Heart right ventricle (tissue), 16 donors: ENCODE data around the gene FBXW4. TPM values are rescaled to one million over a fixed set of nuclear protein-coding genes. Genes with fewer than 3 reads are reported as not detected.

Experiments
- ATAC-seq, 8 donors: fragments of 200-7000 bp; cut with Tn5 transposase; one replicate each; pipeline ENCODE4 v1.9.1; 2020; ENCODE audit warnings: mild to moderate bottlenecking in 8 of 8, moderate library complexity in 8 of 8, moderate number of reproducible peaks in 1 of 8
- DNase-seq, 2 donors: peaks; one replicate each; pipeline ENCODE4 v3.0.0-alpha.2; 2020
- H3K27ac ChIP-seq, 10 donors: fragments of 200-600 bp; sonication (generic) in 2 of 10; one replicate each; pipeline versions ENCODE4 v1.5.0 to v1.8.0; 2020 to 2022; ENCODE audit warnings: mild to moderate bottlenecking in 3 of 10
- H3K27me3 ChIP-seq, 7 donors: fragments of 200-600 bp; one replicate each; pipeline ENCODE4 v1.8.0; 2021 to 2022; ENCODE audit warnings: mild to moderate bottlenecking in 2 of 7
- H3K36me3 ChIP-seq, 9 donors: fragments of 200-600 bp; sonication (generic) in 1 of 9; one replicate each; pipeline versions ENCODE4 v1.5.0 to v1.8.0; 2020 to 2022; ENCODE audit warnings: mild to moderate bottlenecking in 2 of 9
- H3K4me1 ChIP-seq, 9 donors: fragments of 200-600 bp; sonication (generic) in 1 of 9; one replicate each; pipeline versions ENCODE4 v1.5.0 to v1.8.0; 2020 to 2022; ENCODE audit warnings: mild to moderate bottlenecking in 4 of 9
- H3K4me3 ChIP-seq, 10 donors: fragments of 200-600 bp; sonication (generic) in 2 of 10; one replicate each; pipeline versions ENCODE4 v1.5.0 to v1.8.0; 2020 to 2022; ENCODE audit warnings: mild to moderate bottlenecking in 7 of 10, moderate library complexity in 2 of 10
- H3K9me3 ChIP-seq, 11 donors: fragments of 200-600 bp in 10 of 11; sonication (generic) in 2 of 11; one replicate each; pipeline versions ENCODE4 v1.5.0 to v1.8.0; 2013 to 2022; ENCODE audit warnings: mild to moderate bottlenecking in 2 of 11, control low read depth in 1 of 11, moderate library complexity in 1 of 11
- WGBS, 2 donors: extraction: QIAGEN DNeasy Blood & Tissue Kit; methylation state at CpG; one replicate each; pipeline ENCODE4 v1.1.7; 2013; ENCODE audit warnings: inconsistent platforms in 1 of 2; 5-methylcytosine and 5-hydroxymethylcytosine counted together
- intact Hi-C, 10 donors: fragments of 100-400 bp; cut with DNase I; formaldehyde crosslinking; loops; one replicate each; pipeline versions ENCODE4 v1.11.1 to v1.14.2; 2022
- polyA plus RNA-seq, 2 donors: library from polyadenylated mRNA; stranded (reverse); fragments of 200-250 nt; gene quantifications; one replicate each; pipeline ENCODE4 v1.2.3, GENCODE V29; 2013
- total RNA-seq, 10 donors: library from RNA; stranded (reverse); fragmentation: NEBNext Ultra II Directional in 3 of 10; extraction: Animal tissue kit (Norgen Biotek cat#: 25700) in 3 of 10; gene quantifications; one replicate each; pipeline versions ENCODE4 v1.2.1 to v1.2.4, GENCODE V29; 2021 to 2023
- TF ChIP-seq, protein P1 (sequence below), 9 donors: fragments of 200-600 bp; sonication (generic) in 2 of 9; IDR thresholded peaks; one replicate each; pipeline versions ENCODE4 v1.5.0 to v1.8.0; 2021 to 2022; ENCODE audit warnings: antibody characterized with exemption in 9 of 9, mild to moderate bottlenecking in 5 of 9, moderate library complexity in 1 of 9
- donor health status: Arrhythmogenic right ventricular cardiomyopathy.
- donor health status: ischemic (EF 13 %, LVEDD 7.1; RV severe dilation, severe dysfunction).
- donor health status: healthy with polysubstance abuse.
- donor health status: DM: no; HTN: yes; CAD: no.
- donor health status: DM: no; HTN: no; CAD: no.
- donor health status: ischemic (EF 25% LVEDD 6.9; RV normal size, moderate dysfunction).
- donor health status: ischemic (EF 25% LVEDD 5.7; RV mildly dilated, moderate dysfunction).
- donor health status: healthy.
- donor health status: DM: yes; HTN: yes; CAD: no.
- donor health status: Ischemic cardiomyopathy.
- donor health status: ischemic (EF 35%, LVEDD 5.7; RV mildly dilated, moderate dysfunction).
- donor health status: nonischemic (EF 11% LVEDD 7.7; RV severe dilation, severe dysfunction).
- donor health status: DM: yes; HTN: yes; CAD: no.
- donor health status: PGD.
- donor health status: ischemic (EF 29% LVEDD 5.4; RV normal size, mild dysfunction).
- donor health status: nonischemic (EF 23%, LVEDD 6.1; RV moderate dilation, normal function).

FBXW4 gene
- total and polyA plus RNA-seq, 12 donors = 31.8 to 118 (median 92.1) TPM

DNA sequence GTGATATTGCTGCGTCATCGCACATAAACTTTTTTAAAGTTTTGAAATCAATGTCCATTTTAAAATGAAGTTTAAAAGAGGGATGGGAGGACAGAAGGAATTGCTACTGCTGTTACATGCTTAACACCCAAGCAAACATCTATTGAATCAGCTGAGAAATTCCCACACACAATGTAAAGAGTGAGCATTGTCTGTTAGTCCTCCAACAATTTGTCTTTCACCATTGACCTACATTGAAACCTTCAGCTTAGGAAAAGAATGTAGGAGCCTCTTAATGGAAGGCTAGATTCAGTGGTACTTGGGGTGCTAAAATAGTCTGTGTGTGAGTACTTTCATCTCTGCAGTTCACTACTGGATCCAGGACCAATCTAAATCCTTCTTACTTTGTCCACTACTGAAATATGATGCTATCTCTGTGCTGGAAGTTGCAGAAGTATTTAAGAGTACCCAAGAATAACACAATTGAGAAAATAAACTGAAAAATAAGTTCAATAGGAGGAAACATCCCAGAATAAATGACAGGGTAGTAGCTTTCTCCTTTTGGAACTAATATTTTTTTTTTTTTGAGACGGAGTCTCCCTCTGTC lies 23.8 kb upstream of the FBXW4 start:
- H3K36me3 ChIP-seq = no peaks in the 10 kb centered on the region
- H3K27ac ChIP-seq = no peak overlapping the region
- no peaks in the 10 kb centered on the region for H3K4me1 ChIP-seq
- intact Hi-C loops = no loop called here
- DNase-seq = no peak
- peaks cover 0 to 22% (median 3%) of the 10 kb centered on the region in 7 donors for H3K27me3 ChIP-seq
- 94 to 96% methylated on average over 3 of the region's 3 CpGs for WGBS, 2 donors
- TF ChIP-seq, protein P1, sequence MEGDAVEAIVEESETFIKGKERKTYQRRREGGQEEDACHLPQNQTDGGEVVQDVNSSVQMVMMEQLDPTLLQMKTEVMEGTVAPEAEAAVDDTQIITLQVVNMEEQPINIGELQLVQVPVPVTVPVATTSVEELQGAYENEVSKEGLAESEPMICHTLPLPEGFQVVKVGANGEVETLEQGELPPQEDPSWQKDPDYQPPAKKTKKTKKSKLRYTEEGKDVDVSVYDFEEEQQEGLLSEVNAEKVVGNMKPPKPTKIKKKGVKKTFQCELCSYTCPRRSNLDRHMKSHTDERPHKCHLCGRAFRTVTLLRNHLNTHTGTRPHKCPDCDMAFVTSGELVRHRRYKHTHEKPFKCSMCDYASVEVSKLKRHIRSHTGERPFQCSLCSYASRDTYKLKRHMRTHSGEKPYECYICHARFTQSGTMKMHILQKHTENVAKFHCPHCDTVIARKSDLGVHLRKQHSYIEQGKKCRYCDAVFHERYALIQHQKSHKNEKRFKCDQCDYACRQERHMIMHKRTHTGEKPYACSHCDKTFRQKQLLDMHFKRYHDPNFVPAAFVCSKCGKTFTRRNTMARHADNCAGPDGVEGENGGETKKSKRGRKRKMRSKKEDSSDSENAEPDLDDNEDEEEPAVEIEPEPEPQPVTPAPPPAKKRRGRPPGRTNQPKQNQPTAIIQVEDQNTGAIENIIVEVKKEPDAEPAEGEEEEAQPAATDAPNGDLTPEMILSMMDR (IDR thresholded peaks at IDR 0.05) = no peak
- ATAC-seq = no peak
- H3K4me3 ChIP-seq = no peak overlapping the region
- H3K9me3 ChIP-seq = no peaks in the 10 kb centered on the region

- DNase-seq (no peak), ATAC-seq (no peak)
- Histone ChIP-seq H3K27ac (no peak overlapping the region), H3K4me3 (no peak overlapping the region), H3K27me3 (peaks cover 0 to 25% (median 0%) of the 10 kb centered on the region in 7 donors), H3K4me1 (no peaks in the 10 kb centered on the region), H3K36me3 (no peaks in the 10 kb centered on the region), H3K9me3 (no peaks in the 10 kb centered on the region)
- intact Hi-C loops = no loop called here
- WGBS, 2 donors = 87 to 90% methylated on average over 10 of the region's 10 CpGs
- TF ChIP-seq, protein P1 (IDR thresholded peaks at IDR 0.05) = no peak
Observed at GRCh38 chr10:101716891-101717659, 22.1 kb upstream of the FBXW4 start.

DNA sequence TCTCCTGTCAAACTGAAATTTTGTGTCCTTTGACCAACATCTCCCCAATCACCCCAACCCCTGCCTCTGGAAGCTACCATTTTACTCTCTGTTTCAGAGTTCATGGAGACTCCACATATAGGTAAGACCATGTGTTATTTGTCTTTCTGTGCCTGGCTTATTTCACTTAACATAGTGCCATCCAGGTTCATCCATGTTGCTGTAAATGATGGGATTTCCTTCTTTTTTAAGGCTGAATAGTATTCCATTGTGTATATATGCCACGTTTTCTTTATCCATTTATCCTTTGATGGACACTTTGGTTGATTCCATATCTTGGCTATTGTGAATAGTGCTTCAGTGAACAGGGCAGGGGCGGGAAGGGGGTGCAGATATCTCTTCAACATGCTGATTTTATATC lies 18.0 kb upstream of the FBXW4 start:
- intact Hi-C loops = no loop called here
- Histone ChIP-seq H3K9me3 (no peaks in the 10 kb centered on the region), H3K36me3 (no peaks in the 10 kb centered on the region), H3K27ac (no peak overlapping the region), H3K4me1 (no peaks in the 10 kb centered on the region), H3K4me3 (no peak overlapping the region), H3K27me3 (peaks cover 0 to 45% (median 27%) of the 10 kb centered on the region in 7 donors)
- whole genome bisulfite sequencing, 2 donors = 78 to 79% methylated on average over 2 of the region's 2 CpGs
- TF ChIP-seq, protein P1 (IDR thresholded peaks at IDR 0.05) = no peak
- DNase-seq (no peak), ATAC-seq (no peak)

DNA sequence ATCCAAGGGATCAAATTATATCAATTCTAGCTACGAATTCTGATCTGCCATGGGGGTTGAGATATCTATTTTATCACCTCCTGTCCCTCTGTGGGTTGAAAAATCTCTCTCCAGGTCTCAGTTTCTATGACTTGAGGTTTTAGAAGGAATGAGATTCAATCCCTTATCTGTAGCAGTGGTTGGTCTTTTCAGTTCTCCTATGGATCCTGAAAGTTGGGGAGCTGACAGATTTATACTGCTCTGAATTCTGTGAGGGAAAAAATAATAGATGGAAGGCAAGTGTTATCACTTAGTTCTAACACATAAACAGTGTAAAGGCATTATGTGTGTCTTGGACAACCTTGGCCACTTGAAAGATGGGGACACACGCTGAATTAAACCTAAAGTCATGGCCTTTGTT lies 15.8 kb upstream of the FBXW4 start:
- 72 to 77% methylated on average over 2 of the region's 2 CpGs for WGBS, 2 donors
- intact Hi-C loops = no loop called here
- no peak overlapping the region for H3K27ac ChIP-seq
- ATAC-seq (no peak), DNase-seq (no peak)
- H3K4me1 ChIP-seq = no peaks in the 10 kb centered on the region
- H3K9me3 ChIP-seq = no peaks in the 10 kb centered on the region
- H3K4me3 ChIP-seq = no peak overlapping the region
- peaks cover 0 to 60% (median 38%) of the 10 kb centered on the region in 7 donors for H3K27me3 ChIP-seq
- TF ChIP-seq, protein P1 (IDR thresholded peaks at IDR 0.05) = no peak
- no peaks in the 10 kb centered on the region for H3K36me3 ChIP-seq
